ENCODE data around the gene TTC28. TPM values are rescaled to one million over a fixed set of nuclear protein-coding genes. Genes with fewer than 3 reads are reported as not detected.
"Not testable (repeated sequence)": the region's sequence is repeated elsewhere in the genome, so short reads cannot be mapped to it uniquely, and the experiment has no call there.

Gene TTC28
- total and polyA plus RNA-seq, 2 donors (not counting 1 experiment from before 2014, with no cell fraction given), result 8.2 to 31.4 TPM

- Histone ChIP-seq H4K20me1 (ENCODE audit: control insufficient read depth, extremely low read depth, insufficient read depth, low read length) (no peaks in the 10 kb centered on the region), H3K27ac (ENCODE audit: insufficient read depth, low read length) (no peak overlapping the region), H3K9me3 (ENCODE audit: control insufficient read depth, insufficient read depth, low read depth, low read length) (no peaks in the 10 kb centered on the region), H3K4me2 (ENCODE audit: extremely low read depth, insufficient read depth, low read length) (no peak overlapping the region), H3K4me1 (ENCODE audit: control insufficient read depth, extremely low read depth, insufficient read depth, low read length) (no peaks in the 10 kb centered on the region), H3K9ac (ENCODE audit: insufficient read depth, low read length) (no peak overlapping the region), H3K79me2 (ENCODE audit: control insufficient read depth, insufficient read depth, low read length) (no peaks in the 10 kb centered on the region), H2AFZ (ENCODE audit: low read length) (no peak overlapping the region), H3K4me3 (replicated peaks in 1 of 4; ENCODE audit: control extremely low read depth in 1 of 4, insufficient read depth in 1 of 4, low read depth in 3 of 4, low read length in 4 of 4) (no peak overlapping the region), H3K27me3 (ENCODE audit: control insufficient read depth, insufficient read depth, low read length) (no peaks in the 10 kb centered on the region), H3K36me3 (ENCODE audit: control insufficient read depth, insufficient read depth, low read length) (no peaks in the 10 kb centered on the region)
- DNase-seq (ENCODE audit: low read depth in 2 of 2), result no peak
- no peak for TF ChIP-seq CTCF (conservative IDR thresholded peaks at IDR 0.05 in 1 of 2, IDR thresholded peaks at IDR 0.05 in 1 of 2; ENCODE audit: low read depth in 1 of 2, low read length in 2 of 2)
- TF ChIP-seq EZH2 (IDR thresholded peaks at IDR 0.05; ENCODE audit: low read length, missing control alignments), result no peak
These were observed 105.4 kb downstream of the TTC28 start for GRCh38 chr22:28574159-28574788.

GRCh38 chr22:28570696-28571373 lies 108.8 kb downstream of the TTC28 start:
- TF ChIP-seq EZH2 (IDR thresholded peaks at IDR 0.05; ENCODE audit: low read length, missing control alignments) (no peak), CTCF (conservative IDR thresholded peaks at IDR 0.05 in 1 of 2, IDR thresholded peaks at IDR 0.05 in 1 of 2; ENCODE audit: low read depth in 1 of 2, low read length in 2 of 2) (no peak)
- Histone ChIP-seq H3K4me2 (ENCODE audit: extremely low read depth, insufficient read depth, low read length) (no peak overlapping the region), H3K36me3 (ENCODE audit: control insufficient read depth, insufficient read depth, low read length) (no peaks in the 10 kb centered on the region), H4K20me1 (ENCODE audit: control insufficient read depth, extremely low read depth, insufficient read depth, low read length) (no peaks in the 10 kb centered on the region), H3K9me3 (ENCODE audit: control insufficient read depth, insufficient read depth, low read depth, low read length) (no peaks in the 10 kb centered on the region), H3K27me3 (ENCODE audit: control insufficient read depth, insufficient read depth, low read length) (no peaks in the 10 kb centered on the region), H3K27ac (ENCODE audit: insufficient read depth, low read length) (no peak overlapping the region), H3K4me1 (ENCODE audit: control insufficient read depth, extremely low read depth, insufficient read depth, low read length) (no peaks in the 10 kb centered on the region), H3K4me3 (replicated peaks in 1 of 4; ENCODE audit: control extremely low read depth in 1 of 4, insufficient read depth in 1 of 4, low read depth in 3 of 4, low read length in 4 of 4) (no peak overlapping the region), H3K79me2 (ENCODE audit: control insufficient read depth, insufficient read depth, low read length) (no peaks in the 10 kb centered on the region), H2AFZ (ENCODE audit: low read length) (no peak overlapping the region), H3K9ac (ENCODE audit: insufficient read depth, low read length) (no peak overlapping the region)
- peak in 1 of 2 donors; percentile 46 for DNase-seq (ENCODE audit: low read depth in 2 of 2)

- not testable (repeated sequence) for H4K20me1 ChIP-seq (ENCODE audit: control insufficient read depth, extremely low read depth, insufficient read depth, low read length); H3K79me2 ChIP-seq (ENCODE audit: control insufficient read depth, insufficient read depth, low read length); H3K4me3 ChIP-seq (replicated peaks in 1 of 4; ENCODE audit: control extremely low read depth in 1 of 4, insufficient read depth in 1 of 4, low read depth in 3 of 4, low read length in 4 of 4); H3K4me2 ChIP-seq (ENCODE audit: extremely low read depth, insufficient read depth, low read length); H3K9me3 ChIP-seq (ENCODE audit: control insufficient read depth, insufficient read depth, low read depth, low read length); H3K36me3 ChIP-seq (ENCODE audit: control insufficient read depth, insufficient read depth, low read length); H3K27ac ChIP-seq (ENCODE audit: insufficient read depth, low read length); H3K4me1 ChIP-seq (ENCODE audit: control insufficient read depth, extremely low read depth, insufficient read depth, low read length); DNase-seq (ENCODE audit: low read depth in 2 of 2); H3K9ac ChIP-seq (ENCODE audit: insufficient read depth, low read length); H2AFZ ChIP-seq (ENCODE audit: low read length); H3K27me3 ChIP-seq (ENCODE audit: control insufficient read depth, insufficient read depth, low read length)
These were observed 110.7 kb downstream of the TTC28 start for GRCh38 chr22:28568974-28569373.
